Measurements from ENCODE around the gene KRT28. TPM values are rescaled to one million over a fixed set of nuclear protein-coding genes. Genes with fewer than 3 reads are reported as not detected.

KRT28 gene
- total RNA-seq, 1 experiment from 2014 or later = not detected

- BruUV-seq (replicated peaks) = no TSS peak
Measured at GRCh38 chr17:40828454-40829044, 28.8 kb upstream of the KRT28 start.

GRCh38 chr17:40827746-40828453 is 28.1 kb upstream of the KRT28 start:
- CTCF ChIA-PET = no interaction called here
- no peak for TF ChIP-seq TCF7L2 (IDR thresholded peaks at IDR 0.05; ENCODE audit: low read depth, low read length)
- TF ChIP-seq SIN3A (IDR thresholded peaks at IDR 0.05; ENCODE audit: borderline replicate concordance, insufficient read depth, low read depth, low read length) = no peak
- no peak for TF ChIP-seq POLR2AphosphoS5 (IDR thresholded peaks at IDR 0.05; ENCODE audit: low read depth, low read length)
- no peak for TF ChIP-seq REST (IDR thresholded peaks at IDR 0.05; ENCODE audit: insufficient read depth in 1 of 2, low read depth in 2 of 2, low read length in 1 of 2)

More at GRCh38 chr17:40828454-40829044, 28.8 kb upstream of the KRT28 start:
- POLR2A ChIA-PET = no interaction called here
- ATAC-seq (no peak), DNase-seq (ENCODE audit: low read depth, low spot score) (no peak)
- Histone ChIP-seq H3K27me3 (ENCODE audit: control insufficient read depth, insufficient read depth, low read length) (no peaks in the 10 kb centered on the region), H3K9me3 (ENCODE audit: control insufficient read depth, insufficient read depth, low read depth, low read length) (no peaks in the 10 kb centered on the region), H3K4me3 (ENCODE audit: low read depth in 2 of 2, low read length in 2 of 2) (no peak overlapping the region), H3K4me1 (ENCODE audit: control insufficient read depth, insufficient read depth, low read length) (peaks cover 4% of the 10 kb centered on the region), H3K27ac (ENCODE audit: low read length) (no peak overlapping the region), H3K36me3 (ENCODE audit: control insufficient read depth, insufficient read depth, low read length) (0 out of 2 replicates have a peak, but pooled peaks cover 2% of the 10 kb centered on the region)
- TF ChIP-seq CTCF (IDR thresholded peaks at IDR 0.05) = no peak
- TF ChIP-seq REST (IDR thresholded peaks at IDR 0.05; ENCODE audit: insufficient read depth in 1 of 2, low read depth in 2 of 2, low read length in 1 of 2) = no peak
- TF ChIP-seq TCF7L2 (IDR thresholded peaks at IDR 0.05; ENCODE audit: low read depth, low read length) = no peak
- TF ChIP-seq SIN3A (IDR thresholded peaks at IDR 0.05; ENCODE audit: borderline replicate concordance, insufficient read depth, low read depth, low read length) = no peak
- no peak for TF ChIP-seq POLR2AphosphoS5 (IDR thresholded peaks at IDR 0.05; ENCODE audit: low read depth, low read length)
- CTCF ChIA-PET = no interaction called here
- intact Hi-C loops (cut with micrococcal nuclease; ENCODE audit: unreplicated experiment) = no loop called here
- in situ Hi-C loops (cut with HindIII; ENCODE audit: low pct_unique_long_range_greater_than_20kb, low sequenced_read_pairs) = no loop called here

More at GRCh38 chr17:40827746-40828453, 28.1 kb upstream of the KRT28 start:
- in situ Hi-C loops (cut with HindIII; ENCODE audit: low pct_unique_long_range_greater_than_20kb, low sequenced_read_pairs) = no loop called here
- BruUV-seq (replicated peaks) = no TSS peak
- no peaks in the 10 kb centered on the region for H3K9me3 ChIP-seq (ENCODE audit: control insufficient read depth, insufficient read depth, low read depth, low read length)
- intact Hi-C loops (cut with micrococcal nuclease; ENCODE audit: unreplicated experiment) = no loop called here
- no peak overlapping the region for H3K4me3 ChIP-seq (ENCODE audit: low read depth in 2 of 2, low read length in 2 of 2)
- peaks cover 4% of the 10 kb centered on the region for H3K4me1 ChIP-seq (ENCODE audit: control insufficient read depth, insufficient read depth, low read length)
- H3K36me3 ChIP-seq (ENCODE audit: control insufficient read depth, insufficient read depth, low read length) = 0 out of 2 replicates have a peak, but pooled peaks cover under 1% of the 10 kb centered on the region
- H3K27ac ChIP-seq (ENCODE audit: low read length) = no peak overlapping the region
- ATAC-seq (0 out of 2 replicates have a peak, but pooled peaks have one; percentile 34), DNase-seq (ENCODE audit: low read depth, low spot score) (no peak)
- POLR2A ChIA-PET = no interaction called here
- no peaks in the 10 kb centered on the region for H3K27me3 ChIP-seq (ENCODE audit: control insufficient read depth, insufficient read depth, low read length)

All from Panc1 (cell line).